ENCODE measurements around the gene CAMK1D.

DNA sequence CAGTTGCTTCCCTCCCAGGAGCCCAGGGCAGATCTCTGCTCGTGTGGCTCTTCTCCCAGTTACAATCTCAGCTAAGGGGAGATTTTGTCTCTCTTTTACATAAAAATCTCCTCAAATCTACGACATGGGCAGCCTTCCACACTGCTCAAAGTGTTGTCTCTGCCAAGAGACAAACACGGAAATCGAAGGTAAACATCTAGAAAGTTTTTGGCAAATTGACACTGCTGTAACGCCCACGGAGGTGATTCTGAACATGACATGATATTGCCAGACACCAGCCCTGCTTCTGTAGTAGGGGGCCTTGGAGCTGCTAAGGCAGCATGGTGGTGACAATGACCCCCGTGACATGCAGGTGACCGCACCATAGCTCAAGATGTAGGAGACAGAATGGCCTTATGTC is 523.8 kb downstream of the CAMK1D start:
- TF ChIP-seq, protein P1, sequence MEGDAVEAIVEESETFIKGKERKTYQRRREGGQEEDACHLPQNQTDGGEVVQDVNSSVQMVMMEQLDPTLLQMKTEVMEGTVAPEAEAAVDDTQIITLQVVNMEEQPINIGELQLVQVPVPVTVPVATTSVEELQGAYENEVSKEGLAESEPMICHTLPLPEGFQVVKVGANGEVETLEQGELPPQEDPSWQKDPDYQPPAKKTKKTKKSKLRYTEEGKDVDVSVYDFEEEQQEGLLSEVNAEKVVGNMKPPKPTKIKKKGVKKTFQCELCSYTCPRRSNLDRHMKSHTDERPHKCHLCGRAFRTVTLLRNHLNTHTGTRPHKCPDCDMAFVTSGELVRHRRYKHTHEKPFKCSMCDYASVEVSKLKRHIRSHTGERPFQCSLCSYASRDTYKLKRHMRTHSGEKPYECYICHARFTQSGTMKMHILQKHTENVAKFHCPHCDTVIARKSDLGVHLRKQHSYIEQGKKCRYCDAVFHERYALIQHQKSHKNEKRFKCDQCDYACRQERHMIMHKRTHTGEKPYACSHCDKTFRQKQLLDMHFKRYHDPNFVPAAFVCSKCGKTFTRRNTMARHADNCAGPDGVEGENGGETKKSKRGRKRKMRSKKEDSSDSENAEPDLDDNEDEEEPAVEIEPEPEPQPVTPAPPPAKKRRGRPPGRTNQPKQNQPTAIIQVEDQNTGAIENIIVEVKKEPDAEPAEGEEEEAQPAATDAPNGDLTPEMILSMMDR (conservative IDR thresholded peaks at IDR 0.05; ENCODE audit: low read depth in 2 of 2) = no peak
- TF ChIP-seq EZH2 (IDR thresholded peaks at IDR 0.05; ENCODE audit: low read depth, unreplicated experiment) (no peak), POLR2AphosphoS5 (IDR thresholded peaks at IDR 0.05; ENCODE audit: low read depth) (no peak), EZH2phosphoT487 (IDR thresholded peaks at IDR 0.05; ENCODE audit: unreplicated experiment) (no peak), CREB1 (CRISPR knock-in tag; IDR thresholded peaks at IDR 0.05; ENCODE audit: low read depth) (no peak), ZNF331 (CRISPR knock-in tag; IDR thresholded peaks at IDR 0.05; ENCODE audit: low read depth) (no peak), JUNB (IDR thresholded peaks at IDR 0.05; ENCODE audit: unreplicated experiment) (no peak), STAT1 (IDR thresholded peaks at IDR 0.05; ENCODE audit: unreplicated experiment) (no peak), NANOG (IDR thresholded peaks at IDR 0.05; ENCODE audit: borderline replicate concordance) (no peak), ZNF114 (CRISPR knock-in tag; IDR thresholded peaks at IDR 0.05) (no peak)
- TF ChIP-seq, protein P2, sequence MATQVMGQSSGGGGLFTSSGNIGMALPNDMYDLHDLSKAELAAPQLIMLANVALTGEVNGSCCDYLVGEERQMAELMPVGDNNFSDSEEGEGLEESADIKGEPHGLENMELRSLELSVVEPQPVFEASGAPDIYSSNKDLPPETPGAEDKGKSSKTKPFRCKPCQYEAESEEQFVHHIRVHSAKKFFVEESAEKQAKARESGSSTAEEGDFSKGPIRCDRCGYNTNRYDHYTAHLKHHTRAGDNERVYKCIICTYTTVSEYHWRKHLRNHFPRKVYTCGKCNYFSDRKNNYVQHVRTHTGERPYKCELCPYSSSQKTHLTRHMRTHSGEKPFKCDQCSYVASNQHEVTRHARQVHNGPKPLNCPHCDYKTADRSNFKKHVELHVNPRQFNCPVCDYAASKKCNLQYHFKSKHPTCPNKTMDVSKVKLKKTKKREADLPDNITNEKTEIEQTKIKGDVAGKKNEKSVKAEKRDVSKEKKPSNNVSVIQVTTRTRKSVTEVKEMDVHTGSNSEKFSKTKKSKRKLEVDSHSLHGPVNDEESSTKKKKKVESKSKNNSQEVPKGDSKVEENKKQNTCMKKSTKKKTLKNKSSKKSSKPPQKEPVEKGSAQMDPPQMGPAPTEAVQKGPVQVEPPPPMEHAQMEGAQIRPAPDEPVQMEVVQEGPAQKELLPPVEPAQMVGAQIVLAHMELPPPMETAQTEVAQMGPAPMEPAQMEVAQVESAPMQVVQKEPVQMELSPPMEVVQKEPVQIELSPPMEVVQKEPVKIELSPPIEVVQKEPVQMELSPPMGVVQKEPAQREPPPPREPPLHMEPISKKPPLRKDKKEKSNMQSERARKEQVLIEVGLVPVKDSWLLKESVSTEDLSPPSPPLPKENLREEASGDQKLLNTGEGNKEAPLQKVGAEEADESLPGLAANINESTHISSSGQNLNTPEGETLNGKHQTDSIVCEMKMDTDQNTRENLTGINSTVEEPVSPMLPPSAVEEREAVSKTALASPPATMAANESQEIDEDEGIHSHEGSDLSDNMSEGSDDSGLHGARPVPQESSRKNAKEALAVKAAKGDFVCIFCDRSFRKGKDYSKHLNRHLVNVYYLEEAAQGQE (IDR thresholded peaks at IDR 0.05; ENCODE audit: unreplicated experiment) = no peak
- TF ChIP-seq, protein P3, sequence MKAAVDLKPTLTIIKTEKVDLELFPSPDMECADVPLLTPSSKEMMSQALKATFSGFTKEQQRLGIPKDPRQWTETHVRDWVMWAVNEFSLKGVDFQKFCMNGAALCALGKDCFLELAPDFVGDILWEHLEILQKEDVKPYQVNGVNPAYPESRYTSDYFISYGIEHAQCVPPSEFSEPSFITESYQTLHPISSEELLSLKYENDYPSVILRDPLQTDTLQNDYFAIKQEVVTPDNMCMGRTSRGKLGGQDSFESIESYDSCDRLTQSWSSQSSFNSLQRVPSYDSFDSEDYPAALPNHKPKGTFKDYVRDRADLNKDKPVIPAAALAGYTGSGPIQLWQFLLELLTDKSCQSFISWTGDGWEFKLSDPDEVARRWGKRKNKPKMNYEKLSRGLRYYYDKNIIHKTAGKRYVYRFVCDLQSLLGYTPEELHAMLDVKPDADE (IDR thresholded peaks at IDR 0.05) = no peak
- TF ChIP-seq, protein P4, sequence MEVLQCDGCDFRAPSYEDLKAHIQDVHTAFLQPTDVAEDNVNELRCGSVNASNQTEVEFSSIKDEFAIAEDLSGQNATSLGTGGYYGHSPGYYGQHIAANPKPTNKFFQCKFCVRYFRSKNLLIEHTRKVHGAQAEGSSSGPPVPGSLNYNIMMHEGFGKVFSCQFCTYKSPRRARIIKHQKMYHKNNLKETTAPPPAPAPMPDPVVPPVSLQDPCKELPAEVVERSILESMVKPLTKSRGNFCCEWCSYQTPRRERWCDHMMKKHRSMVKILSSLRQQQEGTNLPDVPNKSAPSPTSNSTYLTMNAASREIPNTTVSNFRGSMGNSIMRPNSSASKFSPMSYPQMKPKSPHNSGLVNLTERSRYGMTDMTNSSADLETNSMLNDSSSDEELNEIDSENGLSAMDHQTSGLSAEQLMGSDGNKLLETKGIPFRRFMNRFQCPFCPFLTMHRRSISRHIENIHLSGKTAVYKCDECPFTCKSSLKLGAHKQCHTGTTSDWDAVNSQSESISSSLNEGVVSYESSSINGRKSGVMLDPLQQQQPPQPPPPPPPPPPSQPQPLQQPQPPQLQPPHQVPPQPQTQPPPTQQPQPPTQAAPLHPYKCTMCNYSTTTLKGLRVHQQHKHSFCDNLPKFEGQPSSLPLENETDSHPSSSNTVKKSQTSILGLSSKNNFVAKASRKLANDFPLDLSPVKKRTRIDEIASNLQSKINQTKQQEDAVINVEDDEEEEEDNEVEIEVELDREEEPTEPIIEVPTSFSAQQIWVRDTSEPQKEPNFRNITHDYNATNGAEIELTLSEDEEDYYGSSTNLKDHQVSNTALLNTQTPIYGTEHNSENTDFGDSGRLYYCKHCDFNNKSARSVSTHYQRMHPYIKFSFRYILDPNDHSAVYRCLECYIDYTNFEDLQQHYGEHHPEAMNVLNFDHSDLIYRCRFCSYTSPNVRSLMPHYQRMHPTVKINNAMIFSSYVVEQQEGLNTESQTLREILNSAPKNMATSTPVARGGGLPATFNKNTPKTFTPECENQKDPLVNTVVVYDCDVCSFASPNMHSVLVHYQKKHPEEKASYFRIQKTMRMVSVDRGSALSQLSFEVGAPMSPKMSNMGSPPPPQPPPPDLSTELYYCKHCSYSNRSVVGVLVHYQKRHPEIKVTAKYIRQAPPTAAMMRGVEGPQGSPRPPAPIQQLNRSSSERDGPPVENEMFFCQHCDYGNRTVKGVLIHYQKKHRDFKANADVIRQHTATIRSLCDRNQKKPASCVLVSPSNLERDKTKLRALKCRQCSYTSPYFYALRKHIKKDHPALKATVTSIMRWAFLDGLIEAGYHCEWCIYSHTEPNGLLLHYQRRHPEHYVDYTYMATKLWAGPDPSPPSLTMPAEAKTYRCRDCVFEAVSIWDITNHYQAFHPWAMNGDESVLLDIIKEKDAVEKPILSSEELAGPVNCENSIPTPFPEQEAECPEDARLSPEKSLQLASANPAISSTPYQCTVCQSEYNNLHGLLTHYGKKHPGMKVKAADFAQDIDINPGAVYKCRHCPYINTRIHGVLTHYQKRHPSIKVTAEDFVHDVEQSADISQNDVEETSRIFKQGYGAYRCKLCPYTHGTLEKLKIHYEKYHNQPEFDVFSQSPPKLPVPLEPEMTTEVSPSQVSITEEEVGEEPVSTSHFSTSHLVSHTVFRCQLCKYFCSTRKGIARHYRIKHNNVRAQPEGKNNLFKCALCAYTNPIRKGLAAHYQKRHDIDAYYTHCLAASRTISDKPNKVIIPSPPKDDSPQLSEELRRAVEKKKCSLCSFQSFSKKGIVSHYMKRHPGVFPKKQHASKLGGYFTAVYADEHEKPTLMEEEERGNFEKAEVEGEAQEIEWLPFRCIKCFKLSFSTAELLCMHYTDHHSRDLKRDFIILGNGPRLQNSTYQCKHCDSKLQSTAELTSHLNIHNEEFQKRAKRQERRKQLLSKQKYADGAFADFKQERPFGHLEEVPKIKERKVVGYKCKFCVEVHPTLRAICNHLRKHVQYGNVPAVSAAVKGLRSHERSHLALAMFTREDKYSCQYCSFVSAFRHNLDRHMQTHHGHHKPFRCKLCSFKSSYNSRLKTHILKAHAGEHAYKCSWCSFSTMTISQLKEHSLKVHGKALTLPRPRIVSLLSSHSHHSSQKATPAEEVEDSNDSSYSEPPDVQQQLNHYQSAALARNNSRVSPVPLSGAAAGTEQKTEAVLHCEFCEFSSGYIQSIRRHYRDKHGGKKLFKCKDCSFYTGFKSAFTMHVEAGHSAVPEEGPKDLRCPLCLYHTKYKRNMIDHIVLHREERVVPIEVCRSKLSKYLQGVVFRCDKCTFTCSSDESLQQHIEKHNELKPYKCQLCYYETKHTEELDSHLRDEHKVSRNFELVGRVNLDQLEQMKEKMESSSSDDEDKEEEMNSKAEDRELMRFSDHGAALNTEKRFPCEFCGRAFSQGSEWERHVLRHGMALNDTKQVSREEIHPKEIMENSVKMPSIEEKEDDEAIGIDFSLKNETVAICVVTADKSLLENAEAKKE (CRISPR knock-in tag; IDR thresholded peaks at IDR 0.05) = no peak
